HS-5 (cell line): Measurements from ENCODE around the gene PORCN.

Experiments used
- DNase-seq: peaks from one replicate; pipeline ENCODE4 v3.0.0-alpha.2; 2012; ENCODE audit warnings: low read depth

The PORCN gene

GRCh38 chrX:48476919-48477318 lies 31.9 kb upstream of the PORCN start:
- no peak for DNase-seq

- DNase-seq = no peak
These were observed 30.6 kb upstream of the PORCN start for GRCh38 chrX:48477960-48478755.

GRCh38 chrX:48478806-48479205 lies 30.0 kb upstream of the PORCN start:
- no peak for DNase-seq

GRCh38 chrX:48480142-48480541 lies 28.6 kb upstream of the PORCN start:
- DNase-seq = no peak

- DNase-seq = no peak
These were observed 28.2 kb upstream of the PORCN start for GRCh38 chrX:48480583-48480982.

- DNase-seq = no peak
These were observed 26.3 kb upstream of the PORCN start for GRCh38 chrX:48482526-48482925.

- DNase-seq = peak; percentile 89
These were observed 21.4 kb upstream of the PORCN start for GRCh38 chrX:48487362-48487798.

- no peak for DNase-seq
These were observed 20.8 kb upstream of the PORCN start for GRCh38 chrX:48488034-48488433.

GRCh38 chrX:48489296-48489695 lies 19.5 kb upstream of the PORCN start:
- DNase-seq = no peak

- no peak for DNase-seq
These were observed 18.9 kb upstream of the PORCN start for GRCh38 chrX:48489892-48490291.

- no peak for DNase-seq
These were observed 18.1 kb upstream of the PORCN start for GRCh38 chrX:48490661-48491060.

- DNase-seq = no peak
These were observed 17.0 kb upstream of the PORCN start for GRCh38 chrX:48491809-48492208.

- DNase-seq = peak; percentile 42
These were observed 16.4 kb upstream of the PORCN start for GRCh38 chrX:48492293-48492910.

GRCh38 chrX:48493890-48494364 lies 14.9 kb upstream of the PORCN start:
- no peak for DNase-seq

- DNase-seq = no peak
These were observed 12.1 kb upstream of the PORCN start for GRCh38 chrX:48496660-48497059.

GRCh38 chrX:48497871-48498270 lies 10.9 kb upstream of the PORCN start:
- no peak for DNase-seq

GRCh38 chrX:48498374-48498809 lies 10.4 kb upstream of the PORCN start:
- DNase-seq = peak; percentile 68

- DNase-seq = no peak
These were observed 4.5 kb upstream of the PORCN start for GRCh38 chrX:48504261-48504660.

GRCh38 chrX:48505481-48505880 lies 3.3 kb upstream of the PORCN start:
- DNase-seq = no peak

GRCh38 chrX:48507246-48507645 lies 1.5 kb upstream of the PORCN start:
- no peak for DNase-seq

GRCh38 chrX:48509245-48509590 lies 426 bp downstream of the PORCN start:
- DNase-seq = no peak

GRCh38 chrX:48509619-48510018 lies 827 bp downstream of the PORCN start:
- no peak for DNase-seq

- DNase-seq = no peak
These were observed 2.8 kb downstream of the PORCN start for GRCh38 chrX:48511560-48511959.
